GM12865 (cell line): ENCODE data around the gene MICAL3.

Experiments
- DNase-seq: peaks from one replicate; pipeline ENCODE4 v3.0.0; 2010; ENCODE audit warnings: low read depth
- H3K4me3 ChIP-seq: 2 replicates; pipeline ENCODE4 v1.5.1; 2011; ENCODE audit warnings: mild to moderate bottlenecking, low read depth, low read length, control low read depth
- CTCF ChIP-seq: IDR thresholded peaks from 2 replicates; pipeline ENCODE4 v1.5.1; 2011; ENCODE audit warnings: low read length, control low read depth, low read depth, inconsistent platforms; ENCODE audit not compliant: insufficient read depth; ENCODE audit errors: missing control alignments

The MICAL3 gene

GRCh38 chr22:17926516-17926915 is 97.8 kb downstream of the MICAL3 start:
- DNase-seq = no peak
- no peak for TF ChIP-seq CTCF
- H3K4me3 ChIP-seq = no peak overlapping the region

GRCh38 chr22:17925431-17925841 is 98.9 kb downstream of the MICAL3 start:
- DNase-seq = no peak
- TF ChIP-seq CTCF = no peak
- no peak overlapping the region for H3K4me3 ChIP-seq

GRCh38 chr22:17924735-17925364 is 99.5 kb downstream of the MICAL3 start:
- no peak for DNase-seq
- no peak overlapping the region for H3K4me3 ChIP-seq
- no peak for TF ChIP-seq CTCF

- no peak overlapping the region for H3K4me3 ChIP-seq
- no peak for TF ChIP-seq CTCF
- DNase-seq = no peak
These were observed 100.3 kb downstream of the MICAL3 start for GRCh38 chr22:17924076-17924475.

GRCh38 chr22:17922925-17923903 is 101.1 kb downstream of the MICAL3 start:
- no peak for DNase-seq
- no peak overlapping the region for H3K4me3 ChIP-seq
- TF ChIP-seq CTCF = no peak

GRCh38 chr22:17921871-17922821 is 102.2 kb downstream of the MICAL3 start:
- DNase-seq = no peak
- H3K4me3 ChIP-seq = no peak overlapping the region
- TF ChIP-seq CTCF = no peak
